Vagina (tissue), 2 donors: ENCODE results near the gene WSB1.

Source experiments
- POLR2AphosphoS5 ChIP-seq, 2 donors: sonication (generic); formaldehyde crosslinking; IDR thresholded peaks; one replicate each; pipeline ENCODE4 v1.9.0; 2017; ENCODE audit warnings: antibody characterized with exemption in 2 of 2, mild to moderate bottlenecking in 2 of 2, low read depth in 1 of 2; ENCODE audit not compliant: insufficient read depth in 1 of 2
- TF ChIP-seq, protein P1 (sequence below), 3 experiments: fragments of 450-650 bp in 2 of 3; fragments of 200-600 bp in 1 of 3; sonication (generic) in 1 of 3; IDR thresholded peaks; one replicate each; pipeline ENCODE4 v1.5.1; 2017 to 2019; ENCODE audit warnings: antibody characterized with exemption in 3 of 3, mild to moderate bottlenecking in 2 of 3, moderate library complexity in 2 of 3

- TF ChIP-seq POLR2AphosphoS5 (IDR thresholded peaks at IDR 0.05; ENCODE audit: insufficient read depth in 1 of 2, low read depth in 1 of 2), result no peak
- TF ChIP-seq, protein P1, sequence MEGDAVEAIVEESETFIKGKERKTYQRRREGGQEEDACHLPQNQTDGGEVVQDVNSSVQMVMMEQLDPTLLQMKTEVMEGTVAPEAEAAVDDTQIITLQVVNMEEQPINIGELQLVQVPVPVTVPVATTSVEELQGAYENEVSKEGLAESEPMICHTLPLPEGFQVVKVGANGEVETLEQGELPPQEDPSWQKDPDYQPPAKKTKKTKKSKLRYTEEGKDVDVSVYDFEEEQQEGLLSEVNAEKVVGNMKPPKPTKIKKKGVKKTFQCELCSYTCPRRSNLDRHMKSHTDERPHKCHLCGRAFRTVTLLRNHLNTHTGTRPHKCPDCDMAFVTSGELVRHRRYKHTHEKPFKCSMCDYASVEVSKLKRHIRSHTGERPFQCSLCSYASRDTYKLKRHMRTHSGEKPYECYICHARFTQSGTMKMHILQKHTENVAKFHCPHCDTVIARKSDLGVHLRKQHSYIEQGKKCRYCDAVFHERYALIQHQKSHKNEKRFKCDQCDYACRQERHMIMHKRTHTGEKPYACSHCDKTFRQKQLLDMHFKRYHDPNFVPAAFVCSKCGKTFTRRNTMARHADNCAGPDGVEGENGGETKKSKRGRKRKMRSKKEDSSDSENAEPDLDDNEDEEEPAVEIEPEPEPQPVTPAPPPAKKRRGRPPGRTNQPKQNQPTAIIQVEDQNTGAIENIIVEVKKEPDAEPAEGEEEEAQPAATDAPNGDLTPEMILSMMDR (IDR thresholded peaks at IDR 0.05), result no peak
Measured at GRCh38 chr17:27321372-27321771, 27.5 kb downstream of the WSB1 start.
